ENCODE data around the gene GPR68.

The GPR68 gene

DNA sequence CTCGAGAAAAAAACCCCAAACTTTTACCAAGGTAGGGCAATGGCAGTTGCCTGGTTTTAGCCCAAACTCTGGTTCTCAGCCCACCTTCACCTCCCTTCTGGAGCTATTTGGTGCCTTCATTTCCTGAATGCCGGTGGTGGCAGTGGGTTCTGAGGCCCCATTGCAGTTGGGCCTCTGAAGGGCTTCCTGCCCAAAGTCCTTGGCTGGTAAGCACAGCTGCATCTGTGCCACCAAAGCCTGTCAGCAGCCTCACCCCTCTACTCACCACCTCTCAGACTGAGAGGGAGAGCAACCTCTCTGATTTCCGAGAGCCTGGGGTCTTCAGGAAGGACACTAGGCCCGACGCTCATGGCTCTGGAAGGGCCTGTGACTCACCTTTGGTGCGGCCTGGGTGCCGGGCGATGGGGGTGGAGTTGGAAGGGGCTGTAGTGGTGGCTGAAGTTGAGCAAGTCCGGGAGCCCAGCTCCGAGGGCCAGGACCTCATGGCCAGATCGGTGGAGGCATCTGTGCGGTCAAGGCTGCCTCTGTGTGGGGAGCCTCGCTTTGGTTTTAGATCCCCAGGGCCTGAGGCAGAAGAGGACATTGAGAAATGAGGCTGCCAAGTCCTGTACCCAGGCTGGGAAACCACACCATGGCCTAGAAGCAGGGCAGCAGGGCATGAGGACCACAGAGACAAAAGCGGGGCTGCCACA, 38.6 kb upstream of the GPR68 start:
- Histone ChIP-seq H3K9me3 (no peaks in the 10 kb centered on the region), H3K4me1 (peaks cover 19% of the 10 kb centered on the region), H3K27me3 (no peaks in the 10 kb centered on the region), H3K36me3 (no peaks in the 10 kb centered on the region), H3K4me3 (ENCODE audit: low read depth, low read length) (no peak overlapping the region)
- no peak for TF ChIP-seq CTCF (IDR thresholded peaks at IDR 0.05; ENCODE audit: low read depth, low read length)
- no peak for DNase-seq

- Histone ChIP-seq H3K27me3 (no peaks in the 10 kb centered on the region), H3K4me3 (ENCODE audit: low read depth, low read length) (no peak overlapping the region), H3K4me1 (peaks cover 16% of the 10 kb centered on the region), H3K9me3 (no peaks in the 10 kb centered on the region), H3K36me3 (no peaks in the 10 kb centered on the region)
- TF ChIP-seq CTCF (IDR thresholded peaks at IDR 0.05; ENCODE audit: low read depth, low read length): no peak
- no peak for DNase-seq
Measured at GRCh38 chr14:91281346-91281745, 36.8 kb upstream of the GPR68 start.

- DNase-seq: no peak
Measured at GRCh38 chr14:91280129-91280528, 35.6 kb upstream of the GPR68 start.

DNA sequence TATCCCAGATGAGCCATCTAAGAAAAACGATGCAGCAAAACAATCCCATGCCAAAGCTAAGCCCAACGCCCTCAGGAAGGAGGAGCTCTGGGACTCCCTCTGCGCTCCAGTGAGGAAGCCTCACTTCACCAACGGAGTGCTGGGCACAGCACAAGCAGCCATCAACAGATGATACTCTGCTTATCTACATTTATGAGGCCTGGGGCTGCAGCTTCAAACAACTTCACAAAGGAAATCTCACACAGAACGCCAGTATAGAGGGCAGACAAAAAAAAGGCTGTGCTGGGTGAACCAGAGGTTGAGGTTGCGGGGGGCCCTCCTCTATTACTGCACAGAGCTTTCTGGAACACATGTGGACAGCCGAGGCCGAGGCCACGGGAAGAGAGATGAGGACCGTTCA, 34.9 kb upstream of the GPR68 start:
- no peak overlapping the region for H3K4me3 ChIP-seq (ENCODE audit: low read depth, low read length)
- TF ChIP-seq CTCF (IDR thresholded peaks at IDR 0.05; ENCODE audit: low read depth, low read length): no peak
- DNase-seq: no peak
- no peaks in the 10 kb centered on the region for H3K36me3 ChIP-seq
- no peaks in the 10 kb centered on the region for H3K4me1 ChIP-seq
- H3K27me3 ChIP-seq: no peaks in the 10 kb centered on the region
- no peaks in the 10 kb centered on the region for H3K9me3 ChIP-seq

More at GRCh38 chr14:91280129-91280528, 35.6 kb upstream of the GPR68 start:
- H3K4me1 ChIP-seq: peaks cover 3% of the 10 kb centered on the region
- H3K27me3 ChIP-seq: no peaks in the 10 kb centered on the region
- TF ChIP-seq CTCF (IDR thresholded peaks at IDR 0.05; ENCODE audit: low read depth, low read length): no peak
- H3K4me3 ChIP-seq (ENCODE audit: low read depth, low read length): no peak overlapping the region
- H3K36me3 ChIP-seq: no peaks in the 10 kb centered on the region
- no peaks in the 10 kb centered on the region for H3K9me3 ChIP-seq

DNA sequence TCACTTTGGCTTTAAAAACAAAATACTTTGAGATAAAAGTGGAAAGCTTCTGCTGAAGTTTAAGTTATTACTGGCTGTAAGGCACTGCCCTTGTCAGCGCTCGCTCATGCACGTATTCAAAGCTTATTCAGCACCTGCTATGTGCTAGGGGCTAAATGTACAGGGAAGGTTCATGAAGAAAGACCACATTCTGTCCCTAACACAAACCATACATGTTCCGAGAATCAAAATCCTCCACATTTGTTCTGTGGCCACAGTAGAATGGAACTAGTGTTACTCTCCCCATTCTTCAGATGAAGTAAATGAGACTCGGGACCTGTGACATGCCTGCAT, 33.8 kb upstream of the GPR68 start:
- no peaks in the 10 kb centered on the region for H3K27me3 ChIP-seq
- H3K4me1 ChIP-seq: no peaks in the 10 kb centered on the region
- H3K36me3 ChIP-seq: no peaks in the 10 kb centered on the region
- H3K9me3 ChIP-seq: no peaks in the 10 kb centered on the region
- DNase-seq: no peak
- TF ChIP-seq CTCF (IDR thresholded peaks at IDR 0.05; ENCODE audit: low read depth, low read length): no peak
- no peak overlapping the region for H3K4me3 ChIP-seq (ENCODE audit: low read depth, low read length)

GRCh38 chr14:91277546-91278382, 33.3 kb upstream of the GPR68 start:
- no peaks in the 10 kb centered on the region for H3K36me3 ChIP-seq

More at GRCh38 chr14:91277546-91278382, 33.3 kb upstream of the GPR68 start:
- no peak for DNase-seq
- Histone ChIP-seq H3K4me3 (ENCODE audit: low read depth, low read length) (no peak overlapping the region), H3K9me3 (no peaks in the 10 kb centered on the region), H3K27me3 (no peaks in the 10 kb centered on the region), H3K4me1 (no peaks in the 10 kb centered on the region)
- 0 out of 2 replicates have a peak, but pooled peaks have one; percentile 21 for TF ChIP-seq CTCF (IDR thresholded peaks at IDR 0.05; ENCODE audit: low read depth, low read length)
